GM18498 (cell line): ENCODE results near the gene TMTC2.

Source experiments
- ATAC-seq: cut with Tn5 transposase; IDR thresholded peaks from one replicate; pipeline ENCODE4 v1.9.1; 2021; ENCODE audit warnings: mild to moderate bottlenecking, moderate library complexity; ENCODE audit not compliant: unreplicated experiment

Gene TMTC2

GRCh38 chr12:83057436-83057835 is 370.7 kb downstream of the TMTC2 start:
- ATAC-seq, result no peak

GRCh38 chr12:83059107-83059506 is 372.4 kb downstream of the TMTC2 start:
- no peak for ATAC-seq

DNA sequence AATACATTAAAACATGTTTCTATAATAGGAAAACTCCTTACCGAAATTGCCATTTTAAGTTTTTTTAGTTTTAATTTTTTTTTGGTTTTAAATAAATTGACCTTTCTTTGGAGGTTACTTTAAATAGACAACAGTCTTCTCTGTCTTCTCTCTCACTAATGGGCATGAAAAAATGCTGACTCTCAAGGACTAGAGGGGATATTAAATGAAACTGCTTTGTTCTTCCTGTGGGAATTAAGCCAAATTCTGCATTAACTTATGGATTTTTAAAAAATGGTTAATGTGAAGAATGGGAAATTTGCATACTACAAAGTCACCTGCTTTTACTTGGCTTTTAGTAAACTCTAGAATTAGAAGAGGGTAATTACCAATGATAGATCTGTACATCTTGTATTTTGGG is 378.9 kb downstream of the TMTC2 start:
- no peak for ATAC-seq

DNA sequence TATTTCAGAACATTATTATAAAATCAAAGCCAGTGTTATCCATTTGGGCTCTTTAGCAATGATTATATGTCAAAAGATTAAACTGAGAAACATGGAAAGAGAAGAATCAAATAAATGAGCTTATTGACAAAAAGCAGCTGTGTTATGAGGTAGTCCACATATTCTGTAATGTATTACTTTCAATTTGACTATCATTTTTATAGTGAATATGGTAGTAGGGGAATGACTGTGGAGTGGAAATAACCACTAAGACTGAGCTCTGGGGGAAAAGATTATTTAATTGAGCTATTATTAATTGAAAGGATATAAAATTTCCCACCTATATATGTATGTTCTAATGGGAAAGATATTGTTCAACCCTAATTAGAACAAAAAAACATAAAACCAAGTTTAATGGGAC is 381.3 kb downstream of the TMTC2 start:
- no peak for ATAC-seq

DNA sequence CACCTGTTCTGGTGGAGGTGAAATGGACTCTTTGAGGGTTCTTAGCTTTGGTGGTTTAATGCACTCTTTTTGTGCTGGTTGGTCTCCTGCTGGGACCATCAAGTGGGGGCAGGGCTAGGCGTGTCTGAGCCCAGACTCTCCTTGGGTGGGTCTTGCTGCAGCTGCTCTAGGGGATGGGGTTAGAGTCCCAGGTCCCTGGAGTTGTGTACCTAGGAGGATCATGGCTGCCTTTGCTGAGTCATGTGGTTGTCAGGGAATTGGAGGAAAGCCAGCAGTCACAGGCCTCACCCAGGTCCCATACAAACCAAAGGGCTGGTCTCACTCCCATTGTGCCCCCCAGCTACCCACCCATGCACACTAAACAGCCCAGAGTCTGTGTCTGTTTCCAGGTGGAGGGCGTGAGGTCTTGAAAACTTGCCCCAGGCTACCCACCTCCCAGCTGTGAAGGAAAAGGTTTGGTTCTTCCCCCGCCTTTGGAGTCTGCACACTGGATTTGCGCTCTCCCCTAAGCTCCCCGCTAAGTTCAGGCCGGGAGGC is 387.7 kb downstream of the TMTC2 start:
- ATAC-seq, result no peak

DNA sequence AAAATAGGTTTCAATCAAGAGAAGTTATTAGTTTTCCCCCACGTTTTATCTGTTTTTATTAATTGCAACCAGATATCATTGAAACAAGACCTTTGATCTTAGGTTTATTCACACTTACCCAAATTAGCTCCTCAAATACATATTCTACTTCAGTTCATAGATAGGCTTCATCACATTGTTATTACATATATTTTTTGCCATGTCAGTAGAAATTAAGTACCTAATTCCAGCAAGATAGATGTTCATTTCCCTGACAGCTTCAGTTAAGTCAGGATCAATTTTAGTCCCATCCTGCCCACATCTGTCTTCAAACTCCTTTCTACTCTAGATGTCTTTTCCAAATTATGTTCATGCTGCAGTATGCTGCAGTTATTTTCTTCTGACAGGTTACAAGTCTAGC is 388.8 kb downstream of the TMTC2 start:
- ATAC-seq, result no peak

DNA sequence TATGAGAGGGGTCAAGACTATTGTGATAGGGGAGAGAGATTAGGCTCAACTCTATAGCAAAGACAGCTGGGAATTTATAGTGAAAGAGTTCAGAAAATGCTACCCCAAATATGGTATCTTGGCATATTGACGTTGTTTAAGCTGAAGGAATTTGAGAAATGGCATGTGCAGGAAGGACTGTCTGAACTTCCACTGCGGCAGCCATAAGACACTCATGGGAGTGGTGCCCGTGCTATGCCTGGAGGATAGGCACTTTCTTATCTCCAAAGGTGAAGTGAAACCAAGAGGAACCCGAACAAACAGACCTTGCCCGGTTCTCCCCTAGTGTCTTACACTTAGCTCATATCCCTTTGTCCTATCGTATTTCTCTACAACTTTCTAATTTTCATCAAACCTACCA is 390.3 kb downstream of the TMTC2 start:
- ATAC-seq, result no peak

- ATAC-seq, result no peak
These were observed 396.1 kb downstream of the TMTC2 start for GRCh38 chr12:83082690-83083276.

GRCh38 chr12:83083616-83084015 is 396.9 kb downstream of the TMTC2 start:
- ATAC-seq, result no peak

GRCh38 chr12:83084516-83085234 is 398.0 kb downstream of the TMTC2 start:
- no peak for ATAC-seq

- no peak for ATAC-seq
These were observed 399.3 kb downstream of the TMTC2 start for GRCh38 chr12:83086023-83086422.

GRCh38 chr12:83089575-83089974 is 402.9 kb downstream of the TMTC2 start:
- no peak for ATAC-seq

- no peak for ATAC-seq
These were observed 405.4 kb downstream of the TMTC2 start for GRCh38 chr12:83092129-83092528.

DNA sequence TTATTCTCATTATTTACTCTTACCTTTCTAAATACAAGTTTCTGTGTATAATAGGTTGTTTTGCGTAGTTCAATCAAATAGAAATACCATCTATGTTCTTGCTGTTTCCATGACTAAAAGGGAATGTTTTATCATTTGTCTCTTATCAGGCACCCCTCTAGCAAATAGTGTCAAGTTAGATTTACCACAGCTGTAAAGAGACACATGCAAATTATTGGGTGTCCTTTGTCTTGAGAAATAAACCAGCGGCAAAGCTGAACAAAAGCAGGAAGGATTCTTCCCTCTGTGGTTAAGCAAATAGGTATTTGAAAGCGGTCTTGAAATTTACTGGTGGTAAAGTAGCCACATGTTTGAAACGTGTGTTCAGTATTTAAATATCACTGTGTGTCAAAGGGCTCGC is 405.9 kb downstream of the TMTC2 start:
- ATAC-seq, result no peak

DNA sequence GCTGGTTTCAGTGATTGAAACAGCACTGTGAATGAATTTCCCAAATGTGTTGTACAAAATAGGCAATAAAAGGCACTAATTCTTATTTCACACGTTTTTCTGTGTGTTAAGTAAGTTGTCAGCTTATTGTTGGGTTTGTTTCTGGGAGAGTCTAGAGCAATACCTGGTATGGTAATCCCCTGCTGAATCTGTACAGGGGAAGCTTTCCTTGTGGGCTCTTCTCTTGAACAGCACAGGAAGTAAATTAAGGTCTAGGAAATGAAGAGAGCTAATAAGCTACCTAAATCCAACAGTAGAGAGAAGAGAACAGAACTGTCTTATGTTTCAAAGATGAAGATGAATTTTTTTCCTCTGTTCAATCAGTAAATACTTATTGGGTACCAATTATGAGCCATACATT is 406.7 kb downstream of the TMTC2 start:
- ATAC-seq, result no peak

- ATAC-seq, result no peak
These were observed 411.1 kb downstream of the TMTC2 start for GRCh38 chr12:83097643-83098342.

DNA sequence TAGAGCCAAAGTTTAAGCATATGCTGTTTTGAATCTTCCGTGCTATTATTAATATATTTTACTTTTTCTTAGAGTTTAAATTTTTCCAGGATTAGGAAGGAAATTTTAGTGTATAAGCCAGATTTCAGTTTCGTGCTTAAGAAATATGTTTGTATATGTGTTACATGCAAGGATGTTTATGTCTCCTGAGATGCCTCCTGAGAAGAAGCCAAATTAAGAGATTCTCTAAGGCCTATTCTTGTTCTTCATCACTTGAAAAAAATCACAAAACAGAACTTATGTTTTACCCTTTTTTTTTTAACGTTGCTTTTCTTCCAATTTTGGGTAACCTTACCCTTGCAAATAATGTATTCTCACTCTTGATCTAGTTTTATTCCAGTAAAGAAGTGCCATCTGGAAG is 412.7 kb downstream of the TMTC2 start:
- ATAC-seq, result no peak

DNA sequence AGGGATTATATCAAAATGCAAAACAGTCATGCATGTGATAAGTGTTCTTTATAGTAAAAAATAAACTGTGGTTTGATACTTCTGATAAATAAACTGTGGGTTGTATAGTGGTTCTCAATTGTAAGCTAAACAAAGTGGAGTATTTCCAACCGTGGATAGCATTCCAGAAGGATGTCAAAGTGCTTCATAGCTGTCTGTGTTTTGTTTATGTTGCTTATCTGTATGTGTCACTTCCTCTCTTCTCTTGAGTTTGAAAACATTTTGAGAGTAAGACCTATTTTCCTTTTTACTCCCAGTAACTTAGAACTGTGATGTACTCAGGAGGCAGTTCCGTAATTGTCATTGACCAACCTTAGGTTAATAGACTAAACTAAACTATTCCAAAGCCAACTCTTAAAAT is 415.8 kb downstream of the TMTC2 start:
- no peak for ATAC-seq

- ATAC-seq, result no peak
These were observed 420.2 kb downstream of the TMTC2 start for GRCh38 chr12:83106873-83107272.

GRCh38 chr12:83110424-83110823 is 423.7 kb downstream of the TMTC2 start:
- no peak for ATAC-seq

GRCh38 chr12:83113945-83114344 is 427.2 kb downstream of the TMTC2 start:
- ATAC-seq, result no peak

GRCh38 chr12:83114966-83115365 is 428.3 kb downstream of the TMTC2 start:
- ATAC-seq, result no peak
